Stimulated activated CD8-positive, alpha-beta memory T cell treated with anti-CD3 and anti-CD28 coated beads, Interleukin-15, amount 100 ng/mL, for 1 hour (primary cell): ENCODE data around the gene TUBA1C.
A peak's percentile ranks its signal among the peaks of the same experiment; 100 is the strongest.
"Not testable (repeated sequence)": the region's sequence is repeated elsewhere in the genome, so short reads cannot be mapped to it uniquely, and the experiment has no call there.

ENCODE experiments used
- DNase-seq: peaks from one replicate; pipeline ENCODE4 v3.0.0-alpha.2; 2020; ENCODE audit warnings: low read depth

Gene TUBA1C

DNA sequence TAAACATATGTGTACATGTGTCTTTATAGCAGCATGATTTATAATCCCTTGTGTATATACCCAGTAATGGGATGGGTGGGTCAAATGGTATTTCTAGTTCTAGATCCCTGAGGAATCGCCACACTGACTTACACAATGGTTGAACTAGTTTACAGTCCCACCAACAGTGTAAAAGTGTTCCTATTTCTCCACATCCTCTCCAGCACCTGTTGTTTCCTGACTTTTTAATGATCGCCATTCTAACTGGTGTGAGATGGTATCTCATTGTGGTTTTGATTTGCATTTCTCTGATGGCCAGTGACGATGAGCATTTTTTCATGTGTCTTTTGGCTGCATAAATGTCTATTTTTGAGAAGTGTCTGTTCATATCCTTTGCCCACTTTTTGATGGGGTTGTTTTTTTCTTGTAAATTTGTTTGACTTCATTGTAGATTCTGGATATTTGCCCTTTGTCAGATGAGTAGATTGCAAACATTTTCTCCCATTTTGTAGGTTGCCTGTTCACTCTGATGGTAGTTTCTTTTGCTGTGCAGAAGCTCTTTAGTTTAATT is 45.6 kb downstream of the TUBA1C start:
- DNase-seq = not testable (repeated sequence)

GRCh38 chr12:49314811-49315210 is 49.9 kb downstream of the TUBA1C start:
- DNase-seq = no peak

GRCh38 chr12:49317118-49317517 is 52.2 kb downstream of the TUBA1C start:
- not testable (repeated sequence) for DNase-seq

GRCh38 chr12:49320411-49321103 is 55.7 kb downstream of the TUBA1C start:
- DNase-seq = not testable (repeated sequence)

GRCh38 chr12:49322367-49322707 is 57.5 kb downstream of the TUBA1C start:
- no peak for DNase-seq

GRCh38 chr12:49322708-49323523 is 58.0 kb downstream of the TUBA1C start, which contains the start of gene TROAP:
Gene TROAP (plus strand): TSS chr12:49323255. CDS start chr12:49323609, 354 bp downstream.
- peak; percentile 92 for DNase-seq

GRCh38 chr12:49323524-49324097 is 58.7 kb downstream of the TUBA1C start:
- no peak for DNase-seq
